HG03575 (cell line): ENCODE measurements around the gene CD79A.
"Not testable (repeated sequence)": the region's sequence is repeated elsewhere in the genome, so short reads cannot be mapped to it uniquely, and the experiment has no call there.

Source experiments
- ATAC-seq: cut with Tn5 transposase; IDR thresholded peaks from one replicate; pipeline ENCODE4 v1.9.1; 2021; ENCODE audit not compliant: unreplicated experiment, insufficient number of reproducible peaks, low FRiP score; ENCODE audit errors: extremely low read depth

Gene CD79A

GRCh38 chr19:41861846-41862245 lies 15.2 kb upstream of the CD79A start:
- no peak for ATAC-seq

DNA sequence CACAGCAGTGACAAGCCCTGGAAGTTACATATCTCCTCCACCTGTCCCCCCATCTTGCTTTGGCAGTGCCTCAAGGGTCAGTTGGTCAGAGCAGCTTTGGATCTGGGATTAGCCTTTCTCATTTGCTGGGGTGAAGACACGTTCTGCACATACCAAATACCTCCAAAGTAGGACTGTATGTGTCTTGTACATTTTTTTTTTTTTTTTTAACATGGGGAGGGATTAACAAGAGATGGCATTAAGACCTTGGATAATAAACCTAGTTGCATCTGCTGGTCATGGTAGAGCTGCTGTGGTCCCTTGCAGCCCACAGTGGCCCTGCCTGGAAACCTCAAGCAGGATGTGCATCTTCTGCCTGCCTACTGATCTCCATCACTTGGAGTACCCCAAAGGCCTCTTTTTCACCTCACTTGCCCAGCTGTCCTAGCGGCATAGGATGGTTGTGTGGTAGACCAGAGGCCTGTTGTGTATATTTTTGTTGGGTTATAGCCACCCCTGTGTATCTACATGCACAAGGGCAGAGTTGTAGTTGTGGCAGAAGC lies 14.6 kb upstream of the CD79A start:
- no peak for ATAC-seq

GRCh38 chr19:41863209-41863931 lies 13.7 kb upstream of the CD79A start:
- no peak for ATAC-seq

DNA sequence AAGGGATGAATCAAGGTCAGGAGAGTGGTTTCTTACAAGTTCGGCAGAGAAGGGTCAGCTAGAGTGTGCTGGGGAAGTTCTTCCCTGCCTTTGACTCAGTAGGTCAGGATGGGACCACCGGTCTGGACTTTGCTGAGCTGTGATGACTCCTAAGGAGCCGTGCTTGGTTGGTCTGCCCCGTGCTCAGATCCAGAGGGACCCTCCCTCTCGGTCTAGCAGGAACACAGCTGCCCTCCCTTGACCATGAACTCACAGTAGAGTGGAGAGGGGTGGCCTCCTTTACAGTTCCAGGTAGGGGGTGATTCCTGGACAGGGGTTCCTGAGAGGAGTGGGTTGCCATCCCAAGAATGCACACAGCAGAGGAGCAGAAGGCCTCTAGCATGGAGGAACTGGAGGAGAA lies 12.7 kb upstream of the CD79A start:
- ATAC-seq = no peak

GRCh38 chr19:41866284-41866683 lies 10.8 kb upstream of the CD79A start:
- ATAC-seq = no peak

DNA sequence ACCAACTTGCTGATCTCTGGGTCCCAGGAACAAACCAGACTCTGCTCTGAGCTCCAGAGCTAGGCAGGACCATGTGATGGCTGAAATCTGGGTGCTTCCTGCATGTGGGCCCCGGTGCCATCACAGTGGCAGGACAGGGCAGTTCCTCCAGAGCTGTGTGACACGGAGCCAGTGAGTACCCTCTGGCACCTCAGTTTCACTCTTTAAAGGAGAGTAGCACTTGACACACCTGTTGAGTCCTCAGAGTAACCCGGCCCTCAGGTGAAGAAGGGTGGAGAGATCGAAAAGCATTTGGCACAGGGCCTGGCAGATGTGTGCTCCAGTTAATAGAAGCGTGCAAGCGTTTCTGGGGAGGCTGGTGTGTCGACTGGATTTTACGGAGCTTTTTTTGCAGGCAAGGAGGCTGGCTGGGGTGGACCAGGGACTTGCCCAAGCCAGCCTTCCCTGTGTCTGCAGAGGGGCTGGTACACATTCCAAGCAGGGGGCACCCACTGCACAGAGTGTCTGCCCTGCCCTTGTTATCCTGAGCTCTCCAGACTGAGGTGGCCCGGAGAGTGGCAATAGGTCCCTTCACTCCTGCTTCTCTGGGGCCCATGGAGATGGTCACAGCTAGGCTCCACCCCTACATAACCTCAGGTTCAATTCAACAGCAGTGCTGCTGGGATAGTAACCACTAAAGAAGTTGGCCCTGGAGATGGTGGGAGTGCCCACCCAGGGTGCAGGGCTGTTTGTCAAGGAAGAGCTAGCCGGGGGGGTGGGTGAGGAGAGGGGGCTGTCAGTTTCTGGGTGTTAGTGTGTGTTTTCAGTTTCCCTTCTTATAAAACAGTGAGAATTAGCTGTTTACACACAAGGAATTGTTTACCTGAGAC lies 8.7 kb upstream of the CD79A start:
- no peak for ATAC-seq

DNA sequence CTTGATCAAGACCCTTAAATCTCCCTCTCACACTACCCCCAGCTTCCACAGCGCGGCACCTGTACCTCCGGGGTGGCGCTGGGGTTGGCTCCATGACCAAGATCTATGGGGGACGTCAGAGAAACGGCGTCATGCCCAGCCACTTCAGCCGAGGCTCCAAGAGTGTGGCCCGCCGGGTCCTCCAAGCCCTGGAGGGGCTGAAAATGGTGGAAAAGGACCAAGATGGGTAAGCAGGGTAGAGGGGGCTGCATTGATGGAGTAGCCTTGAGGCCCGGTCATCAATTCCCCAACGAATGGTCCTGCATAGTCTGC lies 8.1 kb upstream of the CD79A start:
- ATAC-seq = no peak

- no peak for ATAC-seq
These were observed 7.6 kb upstream of the CD79A start for GRCh38 chr19:41869374-41869955.

- ATAC-seq = no peak
These were observed 6.6 kb upstream of the CD79A start for GRCh38 chr19:41870401-41870873.

DNA sequence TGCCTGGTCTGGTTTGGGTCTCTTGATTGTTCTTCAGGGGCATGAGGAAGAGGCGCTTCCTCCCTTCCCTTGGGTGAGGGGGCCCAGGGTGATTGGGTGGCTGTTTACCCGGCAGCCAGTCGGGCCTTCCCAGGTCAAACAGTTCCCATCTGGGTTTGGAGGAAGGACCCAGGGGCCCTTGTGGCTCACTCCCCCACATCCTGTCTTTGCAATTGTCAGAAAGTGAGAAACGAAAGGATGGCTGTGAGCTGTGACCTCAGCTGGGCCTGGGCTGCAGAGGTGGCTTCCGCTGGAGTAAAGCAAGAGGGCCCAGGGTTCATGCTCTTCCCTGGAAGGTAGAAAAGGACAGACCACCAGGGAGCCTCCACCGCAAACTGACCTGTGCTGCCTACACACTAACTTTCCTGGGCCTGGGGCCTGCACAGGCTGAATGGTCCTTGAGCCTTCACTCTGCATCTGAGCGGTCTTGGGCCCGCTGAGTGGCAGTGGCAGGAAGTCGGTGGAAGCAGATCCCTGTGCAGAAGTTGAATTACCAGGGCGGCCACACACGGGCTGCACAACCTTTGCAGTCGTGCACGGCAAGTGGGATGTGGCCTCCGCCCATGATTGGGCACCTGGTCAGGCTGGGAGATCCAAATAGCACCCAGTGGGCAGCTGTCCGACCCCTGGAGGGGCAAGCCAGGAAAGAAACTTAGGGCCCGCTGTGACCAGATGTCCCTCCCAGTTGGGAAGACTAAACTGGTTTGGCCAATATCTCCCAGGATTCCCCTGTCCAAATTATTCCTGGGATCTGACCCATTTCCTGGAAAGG lies 5.3 kb upstream of the CD79A start:
- ATAC-seq = no peak

- no peak for ATAC-seq
These were observed 4.7 kb upstream of the CD79A start for GRCh38 chr19:41872384-41872774.

DNA sequence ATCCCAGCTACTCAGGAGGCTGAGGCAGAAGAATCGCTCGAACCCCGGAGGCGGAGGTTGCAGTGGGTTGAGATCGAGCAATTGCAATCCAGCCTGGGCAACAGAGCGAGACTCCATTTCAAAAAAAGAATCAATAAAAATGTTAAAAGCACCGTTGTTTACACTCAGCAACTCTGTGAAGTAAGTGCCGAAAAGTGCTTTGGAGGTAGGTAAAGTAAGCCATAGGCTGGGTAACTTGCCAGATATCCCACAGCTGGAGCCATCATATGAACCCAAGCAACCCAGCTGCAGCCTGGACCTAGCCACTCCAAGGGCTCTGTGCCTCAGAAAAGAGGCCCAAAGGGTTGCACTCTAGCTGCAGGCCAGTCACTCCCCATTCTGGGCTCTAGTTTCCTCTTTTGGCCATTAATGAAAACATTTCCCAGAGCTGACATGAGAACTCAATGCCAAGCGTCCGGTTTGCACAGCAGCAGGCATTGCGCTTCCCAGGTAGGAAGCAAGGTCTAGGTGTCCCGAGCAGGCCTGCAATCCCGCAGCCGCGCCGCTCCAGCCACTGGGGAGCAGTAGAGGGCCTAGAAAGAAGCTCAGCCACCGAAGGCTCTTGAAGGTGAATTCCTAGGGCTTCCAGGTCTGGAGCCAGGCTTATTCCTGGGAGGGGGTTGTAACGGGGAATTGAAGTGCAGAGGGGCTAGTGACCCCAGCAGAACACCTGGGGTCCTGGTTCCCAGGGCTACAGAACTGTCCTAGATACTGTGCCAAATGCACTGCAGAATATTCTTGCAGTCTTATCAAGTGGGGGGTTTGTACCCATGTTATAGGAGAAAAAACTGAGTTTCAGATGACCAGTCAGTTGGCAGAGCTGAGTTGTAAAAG lies 4.1 kb upstream of the CD79A start:
- no peak for ATAC-seq

DNA sequence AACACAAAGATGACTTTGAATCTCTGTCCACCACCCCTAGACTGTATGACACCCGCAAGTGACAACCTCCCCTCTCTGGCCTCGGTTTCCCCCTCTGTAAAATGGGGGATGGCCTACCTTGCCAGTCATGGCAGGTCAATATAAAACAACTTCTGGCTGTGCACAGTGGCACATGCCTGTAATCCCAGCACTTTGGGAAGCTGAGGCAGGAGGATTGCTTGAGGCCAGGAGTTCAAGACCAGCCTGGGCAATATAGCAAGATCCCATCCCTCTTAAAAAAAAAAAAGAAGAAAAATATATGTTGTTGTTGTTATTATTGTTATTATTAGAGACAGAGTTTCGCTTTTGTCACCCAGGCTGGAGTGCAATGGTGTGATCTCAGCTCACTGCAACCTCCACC lies 1.1 kb upstream of the CD79A start:
- ATAC-seq = not testable (repeated sequence)

DNA sequence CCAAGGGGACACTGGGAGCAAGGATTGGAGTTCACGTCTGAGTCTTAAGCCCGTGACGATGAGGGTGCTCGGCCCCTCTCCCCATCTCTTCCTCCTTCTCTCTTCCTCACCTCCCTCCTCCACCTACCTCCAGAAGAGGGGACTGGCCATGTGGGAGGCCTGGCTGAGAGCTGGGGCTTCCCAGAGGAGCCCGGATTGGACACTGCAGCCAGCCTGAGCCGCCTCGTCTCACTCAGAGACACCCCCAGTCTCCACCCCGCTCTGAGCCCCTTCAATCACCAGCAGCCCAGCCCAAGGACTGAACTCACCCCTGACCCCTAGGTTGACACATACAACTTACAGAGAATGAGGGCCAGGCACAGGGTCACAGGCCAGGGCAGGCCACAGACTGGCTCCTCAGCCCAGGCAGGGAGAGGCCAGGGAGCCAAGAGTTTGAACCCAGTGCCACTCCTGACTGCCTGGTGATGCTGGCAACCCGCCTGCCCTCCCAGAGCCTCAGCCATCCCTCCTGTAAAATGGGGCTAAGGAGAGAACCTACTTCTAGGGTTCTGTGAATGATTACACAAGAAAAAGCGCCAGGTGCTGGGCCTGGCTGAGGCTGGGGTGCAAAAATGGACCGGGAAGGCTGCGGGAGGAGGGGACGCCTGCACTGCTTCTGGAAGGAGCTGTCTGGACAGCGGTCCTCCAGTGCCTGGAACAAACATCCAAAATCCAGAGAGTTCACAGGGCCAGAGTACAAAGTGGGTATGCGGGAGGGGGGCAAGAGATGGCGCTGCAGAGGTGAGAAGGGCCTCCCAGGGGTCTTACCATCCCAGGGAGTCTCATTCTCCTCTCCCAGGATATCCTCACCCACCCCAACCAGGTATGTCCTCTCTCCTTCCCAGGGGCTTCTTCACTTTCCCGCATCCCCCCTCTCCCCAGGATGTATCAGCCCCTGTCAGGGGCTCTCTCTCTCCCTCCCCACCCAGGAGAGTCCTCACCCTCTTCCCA lies 1.1 kb downstream of the CD79A start:
- no peak for ATAC-seq

DNA sequence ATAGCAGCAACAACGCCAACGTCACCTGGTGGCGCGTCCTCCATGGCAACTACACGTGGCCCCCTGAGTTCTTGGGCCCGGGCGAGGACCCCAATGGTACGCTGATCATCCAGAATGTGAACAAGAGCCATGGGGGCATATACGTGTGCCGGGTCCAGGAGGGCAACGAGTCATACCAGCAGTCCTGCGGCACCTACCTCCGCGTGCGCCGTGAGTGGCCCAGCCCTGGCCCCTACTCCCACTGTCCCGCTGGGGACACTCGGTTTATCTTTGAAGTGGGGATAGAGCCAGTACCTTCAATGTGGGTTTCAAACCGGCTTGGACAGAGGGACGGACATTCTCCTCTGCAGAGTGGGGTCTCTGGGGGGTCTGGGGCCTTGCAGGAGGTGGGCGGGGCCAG lies 2.0 kb downstream of the CD79A start:
- no peak for ATAC-seq

DNA sequence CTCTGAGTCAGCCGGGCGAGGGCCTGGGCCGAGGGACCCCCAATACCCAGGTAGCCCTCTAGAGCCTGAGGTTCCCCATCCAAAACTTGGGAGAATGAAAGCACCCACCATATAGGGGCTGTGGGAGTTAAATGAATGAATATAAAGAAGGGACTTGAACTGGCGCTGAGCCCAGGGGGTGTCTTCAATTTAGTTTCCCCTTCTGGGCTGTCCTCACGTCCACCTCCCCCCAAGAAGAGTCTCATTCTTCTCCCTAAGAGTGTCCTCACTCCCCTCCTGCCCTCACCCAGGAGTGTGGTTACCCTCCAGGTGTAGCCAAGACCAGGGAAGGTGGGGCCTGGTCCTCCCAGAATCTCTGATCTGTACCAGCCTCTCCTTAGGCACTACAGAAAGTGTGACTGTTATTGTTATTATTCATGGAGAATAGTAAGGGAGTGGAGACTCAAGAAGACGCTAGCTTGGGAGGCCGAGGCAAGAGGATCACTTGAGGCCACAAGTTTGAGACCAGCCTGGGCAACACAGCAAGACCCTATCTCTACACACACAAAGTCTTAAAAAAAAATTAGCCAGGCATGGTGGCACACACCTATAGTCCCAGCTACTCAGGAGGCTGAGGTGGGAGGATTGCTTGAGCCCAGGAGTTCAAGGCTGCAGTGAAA lies 2.7 kb downstream of the CD79A start:
- no peak for ATAC-seq

DNA sequence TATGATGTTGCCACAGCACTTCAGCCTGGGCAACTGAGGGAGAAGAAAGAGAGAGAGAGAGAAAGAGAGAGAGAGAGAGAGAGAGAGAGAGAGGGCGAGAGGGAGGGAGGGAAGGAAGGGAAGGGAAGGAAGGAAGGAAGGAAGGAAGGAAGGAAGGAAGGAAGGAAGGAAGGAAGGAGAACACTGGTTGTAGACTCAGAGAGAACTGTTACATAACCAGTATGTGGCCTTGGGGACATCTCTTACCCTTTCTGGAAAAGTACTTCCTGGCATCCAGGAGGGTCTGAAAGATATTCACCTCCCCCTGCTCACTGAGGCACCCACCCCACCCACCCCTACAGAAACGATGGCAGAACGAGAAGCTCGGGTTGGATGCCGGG lies 3.2 kb downstream of the CD79A start:
- ATAC-seq = no peak
